Nephron (organoid): ENCODE results near the gene MAML1.
A peak's percentile ranks its signal among the peaks of the same experiment; 100 is the strongest.
"Not testable (repeated sequence)": the region's sequence is repeated elsewhere in the genome, so short reads cannot be mapped to it uniquely, and the experiment has no call there.

Source experiments
- H3K27ac Mint-ChIP-seq, 3 experiments: 2 replicates each; pipeline ENCODE4 v1.8.0; 2020; ENCODE audit warnings: mixed read lengths in 3 of 3, mild to moderate bottlenecking in 2 of 3, moderate library complexity in 1 of 3
- H3K27me3 Mint-ChIP-seq: 2 replicates; pipeline ENCODE4 v1.8.0; 2021; ENCODE audit warnings: low read depth, mild to moderate bottlenecking, moderate library complexity, mixed read lengths
- H3K36me3 Mint-ChIP-seq: 2 replicates; pipeline ENCODE4 v1.8.0; 2020; ENCODE audit warnings: low read depth, mixed read lengths
- H3K4me1 Mint-ChIP-seq: 2 replicates; pipeline ENCODE4 v1.8.0; 2020; ENCODE audit warnings: mixed read lengths
- H3K4me3 Mint-ChIP-seq, 3 experiments: 2 replicates each; pipeline ENCODE4 v1.8.0; 2020; ENCODE audit warnings: mild to moderate bottlenecking in 3 of 3, mixed read lengths in 3 of 3, moderate library complexity in 2 of 3
- H3K9me3 Mint-ChIP-seq: 2 replicates; pipeline ENCODE4 v1.8.0; 2020; ENCODE audit warnings: mixed read lengths
- TF ChIP-seq, protein P1 (sequence below), 3 experiments: fragments of 200-600 bp; sonication (generic); IDR thresholded peaks; one replicate each; pipeline ENCODE4 v1.5.0; 2021; ENCODE audit warnings: antibody characterized with exemption in 3 of 3; ENCODE audit not compliant: unreplicated experiment in 3 of 3

MAML1 gene

GRCh38 chr5:179788193-179788854 is 55.7 kb downstream of the MAML1 start:
- Mint-ChIP-seq H3K4me1 (peaks cover 3% of the 10 kb centered on the region), H3K27me3 (no peaks in the 10 kb centered on the region), H3K9me3 (no peaks in the 10 kb centered on the region), H3K36me3 (peaks cover 3% of the 10 kb centered on the region), H3K4me3 (no peak overlapping the region), H3K27ac (no peak overlapping the region)
- TF ChIP-seq, protein P1, sequence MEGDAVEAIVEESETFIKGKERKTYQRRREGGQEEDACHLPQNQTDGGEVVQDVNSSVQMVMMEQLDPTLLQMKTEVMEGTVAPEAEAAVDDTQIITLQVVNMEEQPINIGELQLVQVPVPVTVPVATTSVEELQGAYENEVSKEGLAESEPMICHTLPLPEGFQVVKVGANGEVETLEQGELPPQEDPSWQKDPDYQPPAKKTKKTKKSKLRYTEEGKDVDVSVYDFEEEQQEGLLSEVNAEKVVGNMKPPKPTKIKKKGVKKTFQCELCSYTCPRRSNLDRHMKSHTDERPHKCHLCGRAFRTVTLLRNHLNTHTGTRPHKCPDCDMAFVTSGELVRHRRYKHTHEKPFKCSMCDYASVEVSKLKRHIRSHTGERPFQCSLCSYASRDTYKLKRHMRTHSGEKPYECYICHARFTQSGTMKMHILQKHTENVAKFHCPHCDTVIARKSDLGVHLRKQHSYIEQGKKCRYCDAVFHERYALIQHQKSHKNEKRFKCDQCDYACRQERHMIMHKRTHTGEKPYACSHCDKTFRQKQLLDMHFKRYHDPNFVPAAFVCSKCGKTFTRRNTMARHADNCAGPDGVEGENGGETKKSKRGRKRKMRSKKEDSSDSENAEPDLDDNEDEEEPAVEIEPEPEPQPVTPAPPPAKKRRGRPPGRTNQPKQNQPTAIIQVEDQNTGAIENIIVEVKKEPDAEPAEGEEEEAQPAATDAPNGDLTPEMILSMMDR (IDR thresholded peaks at IDR 0.05; ENCODE audit: unreplicated experiment in 3 of 3), result no peak

DNA sequence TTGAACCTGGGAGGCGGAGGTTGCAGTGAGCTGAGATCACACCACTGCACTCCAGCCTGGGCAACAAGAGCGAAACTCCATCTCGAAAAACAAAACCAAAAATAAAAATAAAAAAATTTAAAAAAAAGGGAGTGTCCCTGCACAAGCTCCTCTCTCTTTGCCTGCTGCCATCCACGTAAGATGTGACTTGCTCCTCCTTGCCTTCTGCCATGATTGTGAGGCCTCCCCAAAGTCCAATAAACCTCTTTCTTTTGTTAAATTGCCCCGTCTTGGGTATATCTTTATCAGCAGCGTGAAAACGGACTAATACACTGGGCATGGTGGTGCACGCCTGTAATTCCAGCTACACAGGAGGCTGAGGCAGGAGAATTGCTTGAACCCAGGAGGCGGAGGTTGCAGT is 56.7 kb downstream of the MAML1 start:
- not testable (repeated sequence) for H3K4me1 Mint-ChIP-seq, H3K27ac Mint-ChIP-seq, H3K9me3 Mint-ChIP-seq, H3K36me3 Mint-ChIP-seq, H3K4me3 Mint-ChIP-seq, H3K27me3 Mint-ChIP-seq

DNA sequence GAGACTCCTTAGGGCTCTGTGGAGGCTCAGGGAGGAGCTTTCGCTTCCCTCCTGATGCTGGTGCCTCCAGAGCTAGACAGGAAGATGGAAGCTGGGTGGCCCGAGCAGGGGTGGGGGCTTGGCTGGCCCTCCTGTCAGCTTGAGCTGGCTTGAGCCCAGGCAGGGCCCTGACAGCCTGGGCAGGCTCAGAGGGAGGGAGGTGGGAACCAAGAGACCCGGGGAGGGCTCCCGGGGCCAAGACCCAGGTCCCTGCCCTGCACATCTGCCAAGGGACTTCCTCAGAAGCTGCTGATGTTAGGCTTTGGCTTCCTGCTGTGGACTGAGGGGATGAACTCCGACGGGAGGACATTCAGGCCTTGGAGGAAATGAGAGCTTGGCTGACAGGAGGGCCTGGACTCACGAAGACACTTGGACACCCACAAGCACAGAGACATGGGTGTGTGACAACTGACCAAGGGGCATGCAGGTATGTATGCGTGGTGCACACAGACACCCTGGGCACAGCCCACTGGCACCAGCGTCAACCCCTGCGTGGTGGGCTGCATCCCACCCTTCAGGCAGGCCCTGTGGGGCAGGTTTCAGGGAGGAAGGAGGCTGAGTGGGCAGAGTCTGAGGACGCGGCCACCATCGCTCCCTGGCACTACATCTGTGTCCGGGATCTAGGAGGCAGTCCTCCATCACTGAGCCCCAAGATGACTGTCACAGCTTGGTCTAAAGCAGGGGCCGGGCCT is 59.4 kb downstream of the MAML1 start:
- H3K4me3 Mint-ChIP-seq, result peak overlapping the region in 2 of 3 experiments; percentile 29 to 34

GRCh38 chr5:179792612-179793467 is 60.2 kb downstream of the MAML1 start:
- TF ChIP-seq, protein P1 (IDR thresholded peaks at IDR 0.05; ENCODE audit: unreplicated experiment in 3 of 3), result no peak
- Mint-ChIP-seq H3K27ac (peak overlapping the region in 1 of 3 experiments; percentile 35), H3K4me3 (peak overlapping the region; percentile 46 to 52 (median 46)), H3K4me1 (peaks cover 8% of the 10 kb centered on the region), H3K9me3 (no peaks in the 10 kb centered on the region), H3K36me3 (peaks cover 11% of the 10 kb centered on the region), H3K27me3 (peaks cover 6% of the 10 kb centered on the region)

More for the DNA sequence above, 59.4 kb downstream of the MAML1 start:
- peak overlapping the region in 1 of 3 experiments; percentile 35 for H3K27ac Mint-ChIP-seq
- peaks cover 6% of the 10 kb centered on the region for H3K27me3 Mint-ChIP-seq
- TF ChIP-seq, protein P1 (IDR thresholded peaks at IDR 0.05; ENCODE audit: unreplicated experiment in 3 of 3), result no peak
- no peaks in the 10 kb centered on the region for H3K9me3 Mint-ChIP-seq
- peaks cover 8% of the 10 kb centered on the region for H3K4me1 Mint-ChIP-seq
- H3K36me3 Mint-ChIP-seq, result peaks cover 7% of the 10 kb centered on the region

DNA sequence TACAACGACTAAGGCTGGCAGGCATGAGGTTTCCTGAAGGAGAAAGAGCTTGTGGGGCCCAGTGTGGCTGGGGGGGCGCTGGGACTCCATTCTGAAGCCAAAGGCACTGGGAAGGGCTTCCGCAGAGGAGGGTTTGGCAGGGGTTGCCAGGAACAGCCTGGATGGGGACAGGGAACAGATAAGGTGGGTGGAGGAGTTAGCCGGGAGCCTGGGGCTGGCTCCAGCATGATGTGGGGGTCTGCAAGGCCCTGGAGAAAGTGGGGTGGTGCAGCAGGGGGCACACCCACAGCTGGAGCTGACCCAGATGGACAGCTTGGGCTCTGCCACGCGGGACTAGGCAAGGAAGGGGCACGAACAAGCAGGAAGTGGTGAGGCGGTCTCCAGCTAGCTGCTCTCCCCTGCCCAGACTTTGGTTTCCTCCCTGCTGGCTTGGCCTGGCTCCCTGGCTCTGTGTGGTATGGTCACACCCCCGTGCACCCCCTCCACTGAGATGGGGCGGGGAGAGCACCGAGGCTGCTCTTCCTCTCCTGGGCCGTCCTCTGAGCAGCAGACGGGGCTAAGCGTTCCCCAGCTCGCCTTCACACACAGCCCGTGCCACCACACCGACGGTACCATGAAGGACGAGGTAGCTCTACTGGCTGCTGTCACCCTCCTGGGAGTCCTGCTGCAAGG is 61.0 kb downstream of the MAML1 start, which contains the start of gene LTC4S:
LTC4S (plus strand) TSS at position 519 of the 672 bp plus-strand sequence; CDS start at position 614, 95 bp downstream.
- Mint-ChIP-seq H3K27ac (peak within 1 kb of the TSS in 1 of 3 experiments; percentile 35), H3K4me3 (peak within 1 kb of the TSS; percentile 69 to 76 (median 71)), H3K27me3 (peaks cover 10% of the 10 kb centered on the region), H3K4me1 (peaks cover 8% of the 10 kb centered on the region), H3K36me3 (peaks cover 11% of the 10 kb centered on the region), H3K9me3 (no peaks in the 10 kb centered on the region)
- TF ChIP-seq, protein P1 (IDR thresholded peaks at IDR 0.05; ENCODE audit: unreplicated experiment in 3 of 3), result no peak
